Astrocyte of the cerebellum (primary cell): Measurements from ENCODE around the gene AJAP1.

Experiments used
- DNase-seq: peaks from one replicate; pipeline ENCODE4 v3.0.0-alpha.2; 2011; ENCODE audit warnings: low read depth
- H3K4me3 ChIP-seq: 2 replicates; pipeline ENCODE4 v1.5.1; 2011; ENCODE audit warnings: mild to moderate bottlenecking, low read depth, low read length, moderate library complexity
- CTCF ChIP-seq: IDR thresholded peaks from 2 replicates; pipeline ENCODE4 v1.5.1; 2012; ENCODE audit warnings: low read length, low read depth, moderate library complexity, mild to moderate bottlenecking; ENCODE audit errors: missing control alignments
- in situ Hi-C: cut with HindIII; loops from 2 replicates; pipeline ENCODE4 v1.10.0; 2017; ENCODE audit warnings: low sequenced_read_pairs

The AJAP1 gene

GRCh38 chr1:4755864-4756504 lies 101.6 kb downstream of the AJAP1 start:
- in situ Hi-C loops, result no loop called here
- DNase-seq, result no peak
- TF ChIP-seq CTCF, result no peak
- H3K4me3 ChIP-seq, result no peak overlapping the region

DNA sequence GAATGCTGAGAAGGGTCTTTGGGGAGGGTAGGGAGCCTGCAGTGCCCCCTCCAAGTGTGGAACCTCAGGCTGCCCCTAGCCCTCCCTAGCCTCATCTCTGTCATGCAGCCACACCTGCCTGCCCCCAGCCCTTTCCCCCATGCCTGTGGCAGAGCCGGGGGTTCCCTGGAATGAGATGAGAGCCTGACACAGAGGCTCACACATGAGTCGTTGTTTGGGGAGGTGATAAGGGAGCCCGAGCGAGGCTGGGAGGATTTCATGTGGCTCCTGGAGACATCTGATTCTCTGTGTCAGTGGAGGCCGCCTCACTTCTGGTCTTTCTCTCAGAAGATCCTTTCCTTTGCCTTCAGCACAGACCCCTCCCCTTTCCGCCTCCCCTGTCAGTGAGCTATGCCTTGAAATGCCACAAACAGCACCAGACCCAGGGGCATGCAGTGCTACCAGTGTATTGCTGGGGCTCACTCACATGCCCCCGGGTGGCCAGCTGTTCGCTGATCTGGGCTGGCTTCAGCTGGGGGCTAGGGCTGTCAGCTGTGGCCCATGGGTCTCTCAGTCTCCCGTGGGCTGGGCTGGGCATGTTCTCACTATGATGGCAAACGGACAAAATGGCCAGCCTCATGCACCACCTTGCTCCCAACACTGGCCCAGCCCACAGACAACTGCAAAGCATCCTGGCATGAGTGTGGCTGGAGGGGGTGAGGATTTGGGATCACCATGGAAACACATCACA lies 102.6 kb downstream of the AJAP1 start:
- in situ Hi-C loops, result no loop called here
- TF ChIP-seq CTCF, result no peak
- no peak for DNase-seq
- H3K4me3 ChIP-seq, result no peak overlapping the region

GRCh38 chr1:4759671-4760070 lies 105.3 kb downstream of the AJAP1 start:
- no peak for DNase-seq
- TF ChIP-seq CTCF, result no peak
- H3K4me3 ChIP-seq, result no peak overlapping the region
- in situ Hi-C loops, result no loop called here

GRCh38 chr1:4760088-4760487 lies 105.7 kb downstream of the AJAP1 start:
- H3K4me3 ChIP-seq, result no peak overlapping the region
- DNase-seq, result no peak
- no peak for TF ChIP-seq CTCF
- in situ Hi-C loops, result no loop called here

GRCh38 chr1:4761324-4761723 lies 106.9 kb downstream of the AJAP1 start:
- in situ Hi-C loops, result no loop called here
- TF ChIP-seq CTCF, result no peak
- H3K4me3 ChIP-seq, result no peak overlapping the region
- no peak for DNase-seq

GRCh38 chr1:4762146-4762545 lies 107.7 kb downstream of the AJAP1 start:
- in situ Hi-C loops, result no loop called here
- H3K4me3 ChIP-seq, result no peak overlapping the region
- no peak for TF ChIP-seq CTCF
- no peak for DNase-seq
